ENCODE measurements around the gene PTCHD1. TPM values are rescaled to one million over a fixed set of nuclear protein-coding genes. Genes with fewer than 3 reads are reported as not detected.

Gene PTCHD1
- total and polyA plus RNA-seq, 10 of the 15 experiments (the other 5 are each of a cell fraction or from before 2014, with no cell fraction given), result not detected

GRCh38 chrX:23338334-23338733 is 3.7 kb downstream of the PTCHD1 start:
- ChIA-PET SMC1A (ENCODE audit: uncharacterized antibody, unreplicated experiment) (no interaction called here), CTCF (no interaction called here), RAD21 (ENCODE audit: unreplicated experiment) (no interaction called here), POLR2A (no interaction called here)
- Histone ChIP-seq H3K4me1 (ENCODE audit: control insufficient read depth, insufficient read depth, low read length) (no peaks in the 10 kb centered on the region), H3K27me3 (replicated peaks in 1 of 2; ENCODE audit: control insufficient read depth in 2 of 2, insufficient read depth in 2 of 2, low read length in 1 of 2) (peaks cover 3 to 7% of the 10 kb centered on the region in 2 experiments; a peak in 3 of 4 replicates), H4K20me1 (ENCODE audit: control insufficient read depth, insufficient read depth) (no peaks in the 10 kb centered on the region), H3K9me3 (replicated peaks; ENCODE audit: control insufficient read depth, insufficient read depth, low read length) (no peaks in the 10 kb centered on the region), H3K9ac (ENCODE audit: control insufficient read depth, insufficient read depth, low read length) (no peak overlapping the region), H2AFZ (ENCODE audit: control insufficient read depth, low read depth, low read length) (no peak overlapping the region), H3K36me3 (ENCODE audit: control insufficient read depth in 2 of 2, insufficient read depth in 2 of 2, low read length in 1 of 2) (no peaks in the 10 kb centered on the region), H3K27ac (ENCODE audit: control insufficient read depth, insufficient read depth) (no peak overlapping the region), H3K4me3 (no peak overlapping the region), H3K4me2 (ENCODE audit: control insufficient read depth, insufficient read depth) (no peak overlapping the region), H3K79me2 (ENCODE audit: control insufficient read depth, insufficient read depth, low read length) (no peaks in the 10 kb centered on the region)
- no peak for FAIRE-seq
- in situ Hi-C loops (cut with MboI) (no loop called here), intact Hi-C loops (cut with micrococcal nuclease; ENCODE audit: unreplicated experiment) (no loop called here)
- no peak for DNase-seq (ENCODE audit: low read depth, low spot score)
- no peak for ATAC-seq
- WGBS (ENCODE audit: insufficient coverage, insufficient replicate concordance, low lambda C conversion rate, missing lambda C conversion rate), result 43% methylated on average over 4 of the region's 4 CpGs
- no TSS peak for BruUV-seq (replicated peaks)
- TF ChIP-seq RCOR1 (conservative IDR thresholded peaks at IDR 0.05; ENCODE audit: low read depth, low read length) (no peak), ASH2L (IDR thresholded peaks at IDR 0.05; ENCODE audit: borderline replicate concordance, low read depth) (no peak), MYC (IDR thresholded peaks at IDR 0.05; ENCODE audit: insufficient read depth, insufficient read length, insufficient replicate concordance, low read length, severe bottlenecking) (no peak), ATF7 (IDR thresholded peaks at IDR 0.05; ENCODE audit: low read depth) (no peak), EZH2 (IDR thresholded peaks at IDR 0.05; ENCODE audit: borderline replicate concordance, control insufficient read depth, low read depth, low read length) (no peak), TARDBP (IDR thresholded peaks at IDR 0.05; ENCODE audit: borderline replicate concordance) (no peak), POLR2AphosphoS5 (IDR thresholded peaks at IDR 0.05; ENCODE audit: low read length) (no peak), ATF2 (IDR thresholded peaks at IDR 0.05; ENCODE audit: low read length) (no peak), WRNIP1 (IDR thresholded peaks at IDR 0.05; ENCODE audit: borderline replicate concordance, low read depth, low read length) (no peak), ZNF207 (IDR thresholded peaks at IDR 0.05; ENCODE audit: borderline replicate concordance) (no peak), EP300 (IDR thresholded peaks at IDR 0.05; ENCODE audit: borderline replicate concordance in 1 of 2, control insufficient read depth in 1 of 2, low read depth in 2 of 2, low read length in 2 of 2) (no peak), RUNX3 (IDR thresholded peaks at IDR 0.05; ENCODE audit: low read length) (no peak), USF1 (IDR thresholded peaks at IDR 0.05; ENCODE audit: borderline replicate concordance, extremely low read length, insufficient read depth, low read depth, low read length) (no peak), NRF1 (conservative IDR thresholded peaks at IDR 0.05; ENCODE audit: low read depth, low read length) (no peak)
- TF ChIP-seq, protein P1, sequence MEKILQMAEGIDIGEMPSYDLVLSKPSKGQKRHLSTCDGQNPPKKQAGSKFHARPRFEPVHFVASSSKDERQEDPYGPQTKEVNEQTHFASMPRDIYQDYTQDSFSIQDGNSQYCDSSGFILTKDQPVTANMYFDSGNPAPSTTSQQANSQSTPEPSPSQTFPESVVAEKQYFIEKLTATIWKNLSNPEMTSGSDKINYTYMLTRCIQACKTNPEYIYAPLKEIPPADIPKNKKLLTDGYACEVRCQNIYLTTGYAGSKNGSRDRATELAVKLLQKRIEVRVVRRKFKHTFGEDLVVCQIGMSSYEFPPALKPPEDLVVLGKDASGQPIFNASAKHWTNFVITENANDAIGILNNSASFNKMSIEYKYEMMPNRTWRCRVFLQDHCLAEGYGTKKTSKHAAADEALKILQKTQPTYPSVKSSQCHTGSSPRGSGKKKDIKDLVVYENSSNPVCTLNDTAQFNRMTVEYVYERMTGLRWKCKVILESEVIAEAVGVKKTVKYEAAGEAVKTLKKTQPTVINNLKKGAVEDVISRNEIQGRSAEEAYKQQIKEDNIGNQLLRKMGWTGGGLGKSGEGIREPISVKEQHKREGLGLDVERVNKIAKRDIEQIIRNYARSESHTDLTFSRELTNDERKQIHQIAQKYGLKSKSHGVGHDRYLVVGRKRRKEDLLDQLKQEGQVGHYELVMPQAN (conservative IDR thresholded peaks at IDR 0.05), result no peak
- TF ChIP-seq, protein P2, sequence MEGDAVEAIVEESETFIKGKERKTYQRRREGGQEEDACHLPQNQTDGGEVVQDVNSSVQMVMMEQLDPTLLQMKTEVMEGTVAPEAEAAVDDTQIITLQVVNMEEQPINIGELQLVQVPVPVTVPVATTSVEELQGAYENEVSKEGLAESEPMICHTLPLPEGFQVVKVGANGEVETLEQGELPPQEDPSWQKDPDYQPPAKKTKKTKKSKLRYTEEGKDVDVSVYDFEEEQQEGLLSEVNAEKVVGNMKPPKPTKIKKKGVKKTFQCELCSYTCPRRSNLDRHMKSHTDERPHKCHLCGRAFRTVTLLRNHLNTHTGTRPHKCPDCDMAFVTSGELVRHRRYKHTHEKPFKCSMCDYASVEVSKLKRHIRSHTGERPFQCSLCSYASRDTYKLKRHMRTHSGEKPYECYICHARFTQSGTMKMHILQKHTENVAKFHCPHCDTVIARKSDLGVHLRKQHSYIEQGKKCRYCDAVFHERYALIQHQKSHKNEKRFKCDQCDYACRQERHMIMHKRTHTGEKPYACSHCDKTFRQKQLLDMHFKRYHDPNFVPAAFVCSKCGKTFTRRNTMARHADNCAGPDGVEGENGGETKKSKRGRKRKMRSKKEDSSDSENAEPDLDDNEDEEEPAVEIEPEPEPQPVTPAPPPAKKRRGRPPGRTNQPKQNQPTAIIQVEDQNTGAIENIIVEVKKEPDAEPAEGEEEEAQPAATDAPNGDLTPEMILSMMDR (IDR thresholded peaks at IDR 0.05 in 2 of 3, conservative IDR thresholded peaks at IDR 0.05 in 1 of 3; ENCODE audit: control insufficient read depth in 2 of 3, extremely low read depth in 1 of 3, insufficient read depth in 1 of 3, low read depth in 3 of 3, low read length in 3 of 3), result no peak

All from GM12878 (cell line).